ENCODE measurements around the gene ELMO1.

ELMO1 gene

GRCh38 chr7:37284805-37285231, 163.8 kb downstream of the ELMO1 start:
- Histone ChIP-seq H3K79me2 (ENCODE audit: control insufficient read depth, low read length) (peaks cover 61% of the 10 kb centered on the region), H3K9me3 (ENCODE audit: control insufficient read depth, insufficient read depth, low read length) (no peaks in the 10 kb centered on the region), H3K9me2 (replicated peaks; ENCODE audit: control insufficient read depth, low read length) (no peaks in the 10 kb centered on the region), H3K27ac (ENCODE audit: low read depth, low read length) (no peak overlapping the region), H3K4me3 (ENCODE audit: low read length) (no peak overlapping the region), H3K4me1 (ENCODE audit: control insufficient read depth, low read length) (peaks cover 56% of the 10 kb centered on the region), H3K27me3 (ENCODE audit: control insufficient read depth, low read length) (no peaks in the 10 kb centered on the region), H3K4me2 (ENCODE audit: low read length) (peak overlapping the region; percentile 11; the same call in 1 of the 2 replicates), H3F3A (ENCODE audit: control insufficient read depth, insufficient read depth) (peaks cover 20% of the 10 kb centered on the region), H3K36me3 (ENCODE audit: control insufficient read depth, low read length) (no peaks in the 10 kb centered on the region), H4K20me1 (ENCODE audit: control insufficient read depth, insufficient read depth, low read depth, low read length) (0 out of 2 replicates have a peak, but pooled peaks cover 6% of the 10 kb centered on the region)
- TF ChIP-seq CTCF (IDR thresholded peaks at IDR 0.05; ENCODE audit: low read depth, low read length, poor library complexity, severe bottlenecking) (peak; percentile 99), EZH2phosphoT487 (IDR thresholded peaks at IDR 0.05; ENCODE audit: borderline replicate concordance, low read length) (no peak)

- H3K4me2 ChIP-seq (ENCODE audit: low read length), result no peak overlapping the region
- no peaks in the 10 kb centered on the region for H3K9me3 ChIP-seq (ENCODE audit: control insufficient read depth, insufficient read depth, low read length)
- no peaks in the 10 kb centered on the region for H3K36me3 ChIP-seq (ENCODE audit: control insufficient read depth, low read length)
- H3K9me2 ChIP-seq (replicated peaks; ENCODE audit: control insufficient read depth, low read length), result no peaks in the 10 kb centered on the region
- peaks cover 50% of the 10 kb centered on the region for H3K4me1 ChIP-seq (ENCODE audit: control insufficient read depth, low read length)
- H4K20me1 ChIP-seq (ENCODE audit: control insufficient read depth, insufficient read depth, low read depth, low read length), result 0 out of 2 replicates have a peak, but pooled peaks cover 6% of the 10 kb centered on the region
- H3K4me3 ChIP-seq (ENCODE audit: low read length), result no peak overlapping the region
- no peak overlapping the region for H3K27ac ChIP-seq (ENCODE audit: low read depth, low read length)
- H3F3A ChIP-seq (ENCODE audit: control insufficient read depth, insufficient read depth), result peaks cover 14% of the 10 kb centered on the region
- TF ChIP-seq CTCF (IDR thresholded peaks at IDR 0.05; ENCODE audit: low read depth, low read length, poor library complexity, severe bottlenecking), result no peak
- no peak for TF ChIP-seq EZH2phosphoT487 (IDR thresholded peaks at IDR 0.05; ENCODE audit: borderline replicate concordance, low read length)
- no peaks in the 10 kb centered on the region for H3K27me3 ChIP-seq (ENCODE audit: control insufficient read depth, low read length)
- peaks cover 61% of the 10 kb centered on the region for H3K79me2 ChIP-seq (ENCODE audit: control insufficient read depth, low read length)
Measured at GRCh38 chr7:37284285-37284684, 164.4 kb downstream of the ELMO1 start.

GRCh38 chr7:37283716-37284115, 164.9 kb downstream of the ELMO1 start:
- H3K36me3 ChIP-seq (ENCODE audit: control insufficient read depth, low read length), result no peaks in the 10 kb centered on the region; the same call in 1 of the 2 replicates
- H4K20me1 ChIP-seq (ENCODE audit: control insufficient read depth, insufficient read depth, low read depth, low read length), result 0 out of 2 replicates have a peak, but pooled peaks cover 6% of the 10 kb centered on the region
- TF ChIP-seq EZH2phosphoT487 (IDR thresholded peaks at IDR 0.05; ENCODE audit: borderline replicate concordance, low read length), result no peak
- TF ChIP-seq CTCF (IDR thresholded peaks at IDR 0.05; ENCODE audit: low read depth, low read length, poor library complexity, severe bottlenecking), result no peak
- H3K9me2 ChIP-seq (replicated peaks; ENCODE audit: control insufficient read depth, low read length), result no peaks in the 10 kb centered on the region
- no peaks in the 10 kb centered on the region for H3K9me3 ChIP-seq (ENCODE audit: control insufficient read depth, insufficient read depth, low read length)
- H3K27ac ChIP-seq (ENCODE audit: low read depth, low read length), result no peak overlapping the region
- peaks cover 45% of the 10 kb centered on the region for H3K4me1 ChIP-seq (ENCODE audit: control insufficient read depth, low read length)
- peaks cover 57% of the 10 kb centered on the region for H3K79me2 ChIP-seq (ENCODE audit: control insufficient read depth, low read length)
- H3K27me3 ChIP-seq (ENCODE audit: control insufficient read depth, low read length), result no peaks in the 10 kb centered on the region
- no peak overlapping the region for H3K4me2 ChIP-seq (ENCODE audit: low read length)
- peaks cover 12% of the 10 kb centered on the region for H3F3A ChIP-seq (ENCODE audit: control insufficient read depth, insufficient read depth)
- H3K4me3 ChIP-seq (ENCODE audit: low read length), result no peak overlapping the region
